ENCODE measurements around the gene UGT1A6.

- TF ChIP-seq, protein P1, sequence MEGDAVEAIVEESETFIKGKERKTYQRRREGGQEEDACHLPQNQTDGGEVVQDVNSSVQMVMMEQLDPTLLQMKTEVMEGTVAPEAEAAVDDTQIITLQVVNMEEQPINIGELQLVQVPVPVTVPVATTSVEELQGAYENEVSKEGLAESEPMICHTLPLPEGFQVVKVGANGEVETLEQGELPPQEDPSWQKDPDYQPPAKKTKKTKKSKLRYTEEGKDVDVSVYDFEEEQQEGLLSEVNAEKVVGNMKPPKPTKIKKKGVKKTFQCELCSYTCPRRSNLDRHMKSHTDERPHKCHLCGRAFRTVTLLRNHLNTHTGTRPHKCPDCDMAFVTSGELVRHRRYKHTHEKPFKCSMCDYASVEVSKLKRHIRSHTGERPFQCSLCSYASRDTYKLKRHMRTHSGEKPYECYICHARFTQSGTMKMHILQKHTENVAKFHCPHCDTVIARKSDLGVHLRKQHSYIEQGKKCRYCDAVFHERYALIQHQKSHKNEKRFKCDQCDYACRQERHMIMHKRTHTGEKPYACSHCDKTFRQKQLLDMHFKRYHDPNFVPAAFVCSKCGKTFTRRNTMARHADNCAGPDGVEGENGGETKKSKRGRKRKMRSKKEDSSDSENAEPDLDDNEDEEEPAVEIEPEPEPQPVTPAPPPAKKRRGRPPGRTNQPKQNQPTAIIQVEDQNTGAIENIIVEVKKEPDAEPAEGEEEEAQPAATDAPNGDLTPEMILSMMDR (conservative IDR thresholded peaks at IDR 0.05; ENCODE audit: low read depth, low read length): no peak
- no peak for TF ChIP-seq EZH2phosphoT487 (IDR thresholded peaks at IDR 0.05; ENCODE audit: borderline replicate concordance, low read length)
Observed at GRCh38 chr2:233656443-233656842, 36.2 kb upstream of the UGT1A6 start.

Measured in PC-3 (cell line).